H1 (cell line): ENCODE measurements around the gene HOTAIR. TPM values are rescaled to one million over a fixed set of nuclear protein-coding genes. Genes with fewer than 3 reads are reported as not detected.
A peak's percentile ranks its signal among the peaks of the same experiment; 100 is the strongest.

Experiments used
- KDM4A ChIP-seq: IDR thresholded peaks from one replicate; pipeline ENCODE4 v1.7.1; 2012; ENCODE audit warnings: low read depth, mild to moderate bottlenecking, moderate library complexity, low read length, inconsistent platforms; ENCODE audit not compliant: severe bottlenecking
- polyA plus RNA-seq, 7 experiments: library from polyadenylated mRNA; depleted of rRNA in 3 of 7; stranded (reverse) in 5 of 7; unstranded in 2 of 7; fragments of >200 nt in 5 of 7; fragments of 200-250 nt in 2 of 7; gene quantifications; 1 replicate in 5 of 7; 2 replicates in 1 of 7; 4 replicates in 1 of 7; pipeline versions ENCODE4 v1.2.1 to v1.2.3, GENCODE V29; 2011 to 2013; ENCODE audit warnings: missing spikeins in 2 of 7, mixed read lengths in 2 of 7
- total RNA-seq: library from RNA; stranded (reverse); fragmentation: NEBNext Ultra II Directional; extraction: Animal tissue kit (Norgen Biotek cat#: 25700); gene quantifications from 2 replicates; pipeline ENCODE4 v1.2.1, GENCODE V29; 2021
- TF ChIP-seq, protein P1 (sequence below), 3 experiments: IDR thresholded peaks; 1 replicate in 2 of 3; 2 replicates in 1 of 3; pipeline versions ENCODE4 v1.5.1 to v1.6.1; 2011; ENCODE audit warnings: low read length in 3 of 3, mild to moderate bottlenecking in 3 of 3, inconsistent platforms in 2 of 3, low read depth in 1 of 3, moderate library complexity in 1 of 3; ENCODE audit not compliant: insufficient read depth in 1 of 3; ENCODE audit errors: control extremely low read depth in 1 of 3

The HOTAIR gene
- total and polyA plus RNA-seq, 2 of the 8 experiments (the other 6 are each of a cell fraction or from before 2014, with no cell fraction given) = not detected

DNA sequence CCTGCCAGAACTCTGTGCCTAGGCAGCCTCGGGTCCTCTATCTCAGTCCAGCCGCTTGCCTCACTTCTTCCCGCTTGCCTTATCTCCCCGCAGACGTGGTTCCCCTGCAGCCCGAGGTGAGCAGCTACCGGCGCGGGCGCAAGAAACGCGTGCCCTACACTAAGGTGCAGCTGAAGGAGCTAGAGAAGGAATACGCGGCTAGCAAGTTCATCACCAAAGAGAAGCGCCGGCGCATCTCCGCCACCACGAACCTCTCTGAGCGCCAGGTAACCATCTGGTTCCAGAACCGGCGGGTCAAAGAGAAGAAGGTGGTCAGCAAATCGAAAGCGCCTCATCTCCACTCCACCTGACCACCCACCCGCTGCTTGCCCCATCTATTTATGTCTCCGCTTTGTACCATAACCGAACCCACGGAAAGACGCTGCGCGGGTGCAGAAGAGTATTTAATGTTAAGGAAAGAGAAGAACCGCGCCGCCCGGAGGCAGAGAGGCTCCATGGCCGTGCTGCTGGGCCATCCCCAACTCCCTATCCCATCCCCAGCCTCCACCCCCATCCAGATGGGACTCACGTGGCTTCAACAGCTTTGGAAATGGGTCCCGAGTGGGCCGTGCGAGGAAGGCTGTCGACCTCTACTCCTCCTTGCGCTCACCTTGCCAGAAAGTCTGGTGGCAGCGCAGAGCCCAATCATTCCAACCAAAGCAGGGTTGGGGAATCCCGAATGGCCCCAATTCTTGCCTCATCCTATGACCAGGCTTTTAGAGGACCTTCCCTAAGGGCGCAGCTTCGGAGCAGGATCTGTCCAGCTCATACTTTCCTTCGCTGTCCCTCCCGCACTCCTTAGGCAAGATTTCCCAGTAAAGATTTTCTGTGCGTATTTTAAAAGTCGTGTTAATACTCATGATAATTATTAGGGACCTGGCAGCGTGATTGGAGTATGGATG, 29.6 kb downstream of the HOTAIR start (continued):
- TF ChIP-seq, protein P1, sequence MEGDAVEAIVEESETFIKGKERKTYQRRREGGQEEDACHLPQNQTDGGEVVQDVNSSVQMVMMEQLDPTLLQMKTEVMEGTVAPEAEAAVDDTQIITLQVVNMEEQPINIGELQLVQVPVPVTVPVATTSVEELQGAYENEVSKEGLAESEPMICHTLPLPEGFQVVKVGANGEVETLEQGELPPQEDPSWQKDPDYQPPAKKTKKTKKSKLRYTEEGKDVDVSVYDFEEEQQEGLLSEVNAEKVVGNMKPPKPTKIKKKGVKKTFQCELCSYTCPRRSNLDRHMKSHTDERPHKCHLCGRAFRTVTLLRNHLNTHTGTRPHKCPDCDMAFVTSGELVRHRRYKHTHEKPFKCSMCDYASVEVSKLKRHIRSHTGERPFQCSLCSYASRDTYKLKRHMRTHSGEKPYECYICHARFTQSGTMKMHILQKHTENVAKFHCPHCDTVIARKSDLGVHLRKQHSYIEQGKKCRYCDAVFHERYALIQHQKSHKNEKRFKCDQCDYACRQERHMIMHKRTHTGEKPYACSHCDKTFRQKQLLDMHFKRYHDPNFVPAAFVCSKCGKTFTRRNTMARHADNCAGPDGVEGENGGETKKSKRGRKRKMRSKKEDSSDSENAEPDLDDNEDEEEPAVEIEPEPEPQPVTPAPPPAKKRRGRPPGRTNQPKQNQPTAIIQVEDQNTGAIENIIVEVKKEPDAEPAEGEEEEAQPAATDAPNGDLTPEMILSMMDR (IDR thresholded peaks at IDR 0.05; ENCODE audit: control extremely low read depth in 1 of 3, insufficient read depth in 1 of 3, low read depth in 1 of 3, low read length in 3 of 3) = peak in 2 of 3 experiments; percentile 30 to 32; a peak in 2 of 4 replicates
- TF ChIP-seq KDM4A = peak; percentile 17
